ENCODE data around the gene COG6. TPM values are rescaled to one million over a fixed set of nuclear protein-coding genes. Genes with fewer than 3 reads are reported as not detected.
A peak's percentile ranks its signal among the peaks of the same experiment; 100 is the strongest.

Gene COG6
- total RNA-seq, 1 experiment from 2014 or later = 16.0 TPM

GRCh38 chr13:39748961-39749360 lies 93.5 kb downstream of the COG6 start:
- H3K9me2 ChIP-seq (replicated peaks; ENCODE audit: low read length) = no peaks in the 10 kb centered on the region
- no peaks in the 10 kb centered on the region for H3K79me2 ChIP-seq (ENCODE audit: low read length)
- H3K27ac ChIP-seq (ENCODE audit: low read length) = no peak overlapping the region
- TF ChIP-seq EZH2phosphoT487 (IDR thresholded peaks at IDR 0.05; ENCODE audit: borderline replicate concordance, low read length) (no peak), CTCF (conservative IDR thresholded peaks at IDR 0.05; ENCODE audit: low read depth, low read length) (no peak), EZH2 (IDR thresholded peaks at IDR 0.05; ENCODE audit: low read length, unreplicated experiment) (no peak)
- intact Hi-C loops (cut with micrococcal nuclease) = no loop called here
- no peak overlapping the region for H3K4me3 ChIP-seq (ENCODE audit: low read length)
- no peak overlapping the region for H2AFZ ChIP-seq (ENCODE audit: low read length)
- H3F3A ChIP-seq (ENCODE audit: low read length, unreplicated experiment) = no peaks in the 10 kb centered on the region
- no peak for ATAC-seq
- H3K9me3 ChIP-seq (ENCODE audit: low read length) = no peaks in the 10 kb centered on the region
- H3K4me2 ChIP-seq (ENCODE audit: low read length) = no peak overlapping the region
- H3K36me3 ChIP-seq (ENCODE audit: low read depth, low read length) = no peaks in the 10 kb centered on the region
- CTCF ChIA-PET = no interaction called here
- H3K27me3 ChIP-seq (ENCODE audit: low read length) = no peaks in the 10 kb centered on the region
- DNase-seq = no peak
- H3K9ac ChIP-seq (ENCODE audit: low read length) = no peak overlapping the region
- H3K4me1 ChIP-seq (ENCODE audit: insufficient read depth, low read length) = no peaks in the 10 kb centered on the region
- POLR2A ChIA-PET (ENCODE audit: unreplicated experiment) = no interaction called here
- no TSS peak for BruUV-seq (replicated peaks)
- no peaks in the 10 kb centered on the region for H4K20me1 ChIP-seq (ENCODE audit: low read length)

GRCh38 chr13:39749528-39749927 lies 94.1 kb downstream of the COG6 start:
- Histone ChIP-seq H2AFZ (ENCODE audit: low read length) (no peak overlapping the region), H3K27me3 (ENCODE audit: low read length) (no peaks in the 10 kb centered on the region), H3K9me2 (replicated peaks; ENCODE audit: low read length) (no peaks in the 10 kb centered on the region), H3K79me2 (ENCODE audit: low read length) (no peaks in the 10 kb centered on the region), H3K9ac (ENCODE audit: low read length) (no peak overlapping the region), H3K4me2 (ENCODE audit: low read length) (no peak overlapping the region), H3F3A (ENCODE audit: low read length, unreplicated experiment) (no peaks in the 10 kb centered on the region), H3K4me1 (ENCODE audit: insufficient read depth, low read length) (no peaks in the 10 kb centered on the region), H3K9me3 (ENCODE audit: low read length) (no peaks in the 10 kb centered on the region), H4K20me1 (ENCODE audit: low read length) (no peaks in the 10 kb centered on the region), H3K36me3 (ENCODE audit: low read depth, low read length) (no peaks in the 10 kb centered on the region), H3K4me3 (ENCODE audit: low read length) (no peak overlapping the region), H3K27ac (ENCODE audit: low read length) (no peak overlapping the region)
- TF ChIP-seq CTCF (conservative IDR thresholded peaks at IDR 0.05; ENCODE audit: low read depth, low read length) = no peak
- no peak for TF ChIP-seq EZH2phosphoT487 (IDR thresholded peaks at IDR 0.05; ENCODE audit: borderline replicate concordance, low read length)
- TF ChIP-seq EZH2 (IDR thresholded peaks at IDR 0.05; ENCODE audit: low read length, unreplicated experiment) = no peak
- intact Hi-C loops (cut with micrococcal nuclease) = no loop called here
- POLR2A ChIA-PET (ENCODE audit: unreplicated experiment) = no interaction called here
- no TSS peak for BruUV-seq (replicated peaks)
- DNase-seq (no peak), ATAC-seq (no peak)
- CTCF ChIA-PET = no interaction called here

- Histone ChIP-seq H3K79me2 (ENCODE audit: low read length) (no peaks in the 10 kb centered on the region), H4K20me1 (ENCODE audit: low read length) (no peaks in the 10 kb centered on the region), H3F3A (ENCODE audit: low read length, unreplicated experiment) (no peaks in the 10 kb centered on the region), H2AFZ (ENCODE audit: low read length) (no peak overlapping the region), H3K27me3 (ENCODE audit: low read length) (no peaks in the 10 kb centered on the region), H3K27ac (ENCODE audit: low read length) (no peak overlapping the region), H3K4me2 (ENCODE audit: low read length) (no peak overlapping the region), H3K9me3 (ENCODE audit: low read length) (no peaks in the 10 kb centered on the region), H3K36me3 (ENCODE audit: low read depth, low read length) (no peaks in the 10 kb centered on the region), H3K4me1 (ENCODE audit: insufficient read depth, low read length) (no peaks in the 10 kb centered on the region), H3K9ac (ENCODE audit: low read length) (no peak overlapping the region), H3K9me2 (replicated peaks; ENCODE audit: low read length) (no peaks in the 10 kb centered on the region), H3K4me3 (ENCODE audit: low read length) (no peak overlapping the region)
- ATAC-seq (no peak), DNase-seq (no peak)
- BruUV-seq (replicated peaks) = TSS peak; percentile 50
- intact Hi-C loops (cut with micrococcal nuclease) = no loop called here
- no peak for TF ChIP-seq EZH2phosphoT487 (IDR thresholded peaks at IDR 0.05; ENCODE audit: borderline replicate concordance, low read length)
- no peak for TF ChIP-seq EZH2 (IDR thresholded peaks at IDR 0.05; ENCODE audit: low read length, unreplicated experiment)
- no peak for TF ChIP-seq CTCF (conservative IDR thresholded peaks at IDR 0.05; ENCODE audit: low read depth, low read length)
- POLR2A ChIA-PET (ENCODE audit: unreplicated experiment) = no interaction called here
- CTCF ChIA-PET = no interaction called here
Observed at GRCh38 chr13:39751805-39752204, 96.3 kb downstream of the COG6 start.
